Lower lobe of right lung (tissue), 2 donors: ENCODE results near the gene ATP13A3. TPM values are rescaled to one million over a fixed set of nuclear protein-coding genes. Genes with fewer than 3 reads are reported as not detected.

ENCODE experiments used
- ATAC-seq, 2 donors: fragments of 200-7000 bp; cut with Tn5 transposase; one replicate each; pipeline ENCODE4 v1.9.1; 2020 to 2022; ENCODE audit warnings: mild to moderate bottlenecking in 2 of 2, moderate library complexity in 2 of 2
- DNase-seq: peaks from one replicate; pipeline ENCODE4 v3.0.0-alpha.2; 2020
- H3K27ac ChIP-seq: fragments of 200-600 bp; one replicate; pipeline ENCODE4 v1.8.0; 2022
- H3K27me3 ChIP-seq: fragments of 200-600 bp; one replicate; pipeline ENCODE4 v1.8.0; 2022; ENCODE audit warnings: low read depth
- H3K36me3 ChIP-seq: fragments of 200-600 bp; one replicate; pipeline ENCODE4 v1.8.0; 2022; ENCODE audit warnings: mild to moderate bottlenecking
- H3K4me1 ChIP-seq: fragments of 200-600 bp; one replicate; pipeline ENCODE4 v1.8.0; 2022
- H3K4me3 ChIP-seq: fragments of 200-600 bp; one replicate; pipeline ENCODE4 v1.8.0; 2022; ENCODE audit warnings: mild to moderate bottlenecking
- H3K9me3 ChIP-seq: fragments of 200-600 bp; one replicate; pipeline ENCODE4 v1.8.0; 2022
- intact Hi-C: fragments of 100-400 bp; cut with DNase I; formaldehyde crosslinking; loops from one replicate; pipeline ENCODE4 v1.11.0; 2022
- total RNA-seq: library from RNA; stranded (reverse); fragmentation: NEBNext Ultra II Directional; extraction: Animal tissue kit (Norgen Biotek cat#: 25700); gene quantifications from one replicate; pipeline ENCODE4 v1.2.1, GENCODE V29; 2021
- TF ChIP-seq, protein P1 (sequence below): fragments of 200-600 bp; IDR thresholded peaks from one replicate; pipeline ENCODE4 v1.8.0; 2022; ENCODE audit warnings: antibody characterized with exemption, mild to moderate bottlenecking
- donor health status: DM: no; HTN: yes; CAD: no; lungs with severe emphysema.

Gene ATP13A3
- total RNA-seq, 1 donor from 2014 or later, result 84.8 TPM

DNA sequence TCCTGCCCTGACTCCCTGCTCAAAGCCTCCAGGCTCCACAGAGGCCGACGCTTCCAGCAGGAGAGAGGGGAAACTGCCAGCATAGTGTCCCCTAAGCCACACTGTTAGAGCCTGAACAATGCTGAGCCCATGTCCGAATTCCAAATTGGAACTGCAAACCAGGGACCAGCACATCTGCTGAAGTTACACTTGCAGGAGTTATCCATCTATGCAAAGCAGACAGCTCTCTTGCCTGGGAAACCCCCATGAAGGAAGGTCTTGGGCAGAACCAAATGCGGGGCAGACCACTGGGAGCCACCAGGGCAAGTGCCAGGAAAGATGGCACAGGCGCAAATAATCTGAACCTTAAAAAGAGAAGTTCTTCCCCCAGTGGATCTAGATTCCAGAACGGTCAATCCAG is 117.9 kb downstream of the ATP13A3 start:
- no peak for ATAC-seq

DNA sequence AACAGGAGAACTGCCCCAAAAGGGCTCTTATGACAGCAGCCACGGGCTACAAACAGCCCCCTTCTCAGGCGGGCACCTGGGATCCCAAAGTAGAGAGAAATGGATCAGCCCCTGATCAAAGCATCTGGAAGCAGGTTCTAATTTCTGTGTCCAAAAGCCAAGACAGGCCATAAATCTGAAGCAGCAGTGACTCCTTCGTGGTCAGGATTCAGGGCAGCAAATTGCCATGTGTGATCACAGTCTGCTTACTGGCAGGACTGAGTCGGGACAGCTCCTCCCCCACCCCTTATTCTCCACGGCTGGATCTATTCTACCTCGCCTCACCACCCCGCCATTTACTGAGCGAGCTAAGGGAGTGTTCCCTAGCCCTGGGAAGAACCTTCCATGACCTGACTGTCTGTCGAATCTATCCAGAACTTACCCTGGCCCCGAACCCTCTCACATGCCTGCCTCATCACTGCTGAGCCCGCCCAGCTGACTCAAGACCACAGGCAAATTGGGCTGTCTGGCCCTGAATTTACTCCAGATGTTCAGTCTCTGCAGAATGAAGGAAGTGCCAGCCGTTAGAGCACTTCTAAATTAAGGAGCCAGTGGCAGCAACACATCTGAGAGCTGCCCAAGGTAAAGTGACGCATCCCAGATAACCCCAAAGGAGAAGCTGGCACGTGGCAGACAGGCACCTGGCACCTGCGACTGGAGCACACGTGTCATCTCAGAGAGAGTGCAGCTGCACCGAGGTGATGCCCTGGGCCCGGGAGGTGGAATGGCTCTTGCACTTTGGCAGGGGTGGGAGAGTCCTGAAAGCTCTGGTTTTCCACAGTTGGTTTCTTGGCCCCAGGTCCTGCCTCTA is 118.6 kb downstream of the ATP13A3 start:
- DNase-seq (no peak), ATAC-seq (no peak)

More for the DNA sequence above, 117.9 kb downstream of the ATP13A3 start:
- TF ChIP-seq, protein P1, sequence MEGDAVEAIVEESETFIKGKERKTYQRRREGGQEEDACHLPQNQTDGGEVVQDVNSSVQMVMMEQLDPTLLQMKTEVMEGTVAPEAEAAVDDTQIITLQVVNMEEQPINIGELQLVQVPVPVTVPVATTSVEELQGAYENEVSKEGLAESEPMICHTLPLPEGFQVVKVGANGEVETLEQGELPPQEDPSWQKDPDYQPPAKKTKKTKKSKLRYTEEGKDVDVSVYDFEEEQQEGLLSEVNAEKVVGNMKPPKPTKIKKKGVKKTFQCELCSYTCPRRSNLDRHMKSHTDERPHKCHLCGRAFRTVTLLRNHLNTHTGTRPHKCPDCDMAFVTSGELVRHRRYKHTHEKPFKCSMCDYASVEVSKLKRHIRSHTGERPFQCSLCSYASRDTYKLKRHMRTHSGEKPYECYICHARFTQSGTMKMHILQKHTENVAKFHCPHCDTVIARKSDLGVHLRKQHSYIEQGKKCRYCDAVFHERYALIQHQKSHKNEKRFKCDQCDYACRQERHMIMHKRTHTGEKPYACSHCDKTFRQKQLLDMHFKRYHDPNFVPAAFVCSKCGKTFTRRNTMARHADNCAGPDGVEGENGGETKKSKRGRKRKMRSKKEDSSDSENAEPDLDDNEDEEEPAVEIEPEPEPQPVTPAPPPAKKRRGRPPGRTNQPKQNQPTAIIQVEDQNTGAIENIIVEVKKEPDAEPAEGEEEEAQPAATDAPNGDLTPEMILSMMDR, result no peak
- H3K9me3 ChIP-seq, result no peaks in the 10 kb centered on the region
- no peak for DNase-seq
- H3K27ac ChIP-seq, result no peak overlapping the region
- H3K27me3 ChIP-seq, result peaks cover 23% of the 10 kb centered on the region
- no peak overlapping the region for H3K4me3 ChIP-seq
- H3K36me3 ChIP-seq, result no peaks in the 10 kb centered on the region
- intact Hi-C loops, result no loop called here
- no peaks in the 10 kb centered on the region for H3K4me1 ChIP-seq

DNA sequence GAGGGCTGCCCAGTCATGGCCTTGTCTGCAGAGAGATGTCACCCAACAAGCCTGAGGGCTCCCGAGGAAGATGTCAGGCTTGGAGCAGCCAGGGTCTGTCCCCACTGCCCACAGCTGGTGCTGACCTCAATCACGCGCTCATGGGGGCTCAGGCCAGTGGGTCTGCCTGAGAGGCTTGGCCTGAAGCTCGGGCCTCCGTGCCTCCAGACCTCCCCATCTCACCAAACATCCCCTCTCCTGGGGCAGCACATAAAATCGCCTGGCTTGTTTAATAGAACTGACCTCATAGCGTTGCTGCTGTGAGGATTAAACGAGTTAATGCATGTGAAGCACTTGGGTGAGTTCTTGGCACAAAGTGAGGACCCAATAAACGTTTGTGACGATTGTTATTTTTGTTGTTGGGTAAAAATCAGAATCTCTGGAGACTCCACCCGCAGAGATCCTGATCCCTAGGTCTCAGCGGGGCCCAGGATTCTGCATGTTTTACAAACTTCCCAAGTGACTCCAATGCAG is 120.8 kb downstream of the ATP13A3 start:
- no peak overlapping the region for H3K4me3 ChIP-seq
- TF ChIP-seq, protein P1, result no peak
- no peaks in the 10 kb centered on the region for H3K36me3 ChIP-seq
- peaks cover 23% of the 10 kb centered on the region for H3K27me3 ChIP-seq
- H3K27ac ChIP-seq, result no peak overlapping the region
- H3K9me3 ChIP-seq, result no peaks in the 10 kb centered on the region
- intact Hi-C loops, result no loop called here
- ATAC-seq (no peak), DNase-seq (no peak)
- H3K4me1 ChIP-seq, result no peaks in the 10 kb centered on the region

More for the DNA sequence above, 118.6 kb downstream of the ATP13A3 start:
- Histone ChIP-seq H3K4me1 (no peaks in the 10 kb centered on the region), H3K4me3 (no peak overlapping the region), H3K9me3 (no peaks in the 10 kb centered on the region), H3K36me3 (no peaks in the 10 kb centered on the region), H3K27ac (no peak overlapping the region), H3K27me3 (peaks cover 23% of the 10 kb centered on the region)
- intact Hi-C loops, result no loop called here
- TF ChIP-seq, protein P1, result no peak

DNA sequence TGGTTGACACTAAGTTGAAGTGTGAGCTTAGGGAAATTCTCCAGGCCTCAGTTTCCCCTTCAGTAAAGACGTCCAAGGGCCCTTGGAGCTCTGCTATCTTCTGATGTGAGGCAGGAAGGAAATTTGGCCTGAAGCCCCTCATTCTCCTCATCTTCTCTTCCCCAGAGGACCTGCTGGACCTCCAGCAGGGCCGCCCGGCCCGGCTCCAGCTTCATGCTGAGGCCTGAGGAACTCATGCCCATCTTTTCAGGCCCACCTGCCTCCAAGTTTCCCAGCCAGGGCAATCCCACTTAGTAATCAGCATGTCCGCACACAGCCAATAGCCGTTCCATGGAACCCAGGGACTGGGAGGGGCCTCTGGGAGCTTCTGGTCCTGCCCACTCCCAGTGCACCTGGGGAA is 121.3 kb downstream of the ATP13A3 start:
- ATAC-seq, result no peak

DNA sequence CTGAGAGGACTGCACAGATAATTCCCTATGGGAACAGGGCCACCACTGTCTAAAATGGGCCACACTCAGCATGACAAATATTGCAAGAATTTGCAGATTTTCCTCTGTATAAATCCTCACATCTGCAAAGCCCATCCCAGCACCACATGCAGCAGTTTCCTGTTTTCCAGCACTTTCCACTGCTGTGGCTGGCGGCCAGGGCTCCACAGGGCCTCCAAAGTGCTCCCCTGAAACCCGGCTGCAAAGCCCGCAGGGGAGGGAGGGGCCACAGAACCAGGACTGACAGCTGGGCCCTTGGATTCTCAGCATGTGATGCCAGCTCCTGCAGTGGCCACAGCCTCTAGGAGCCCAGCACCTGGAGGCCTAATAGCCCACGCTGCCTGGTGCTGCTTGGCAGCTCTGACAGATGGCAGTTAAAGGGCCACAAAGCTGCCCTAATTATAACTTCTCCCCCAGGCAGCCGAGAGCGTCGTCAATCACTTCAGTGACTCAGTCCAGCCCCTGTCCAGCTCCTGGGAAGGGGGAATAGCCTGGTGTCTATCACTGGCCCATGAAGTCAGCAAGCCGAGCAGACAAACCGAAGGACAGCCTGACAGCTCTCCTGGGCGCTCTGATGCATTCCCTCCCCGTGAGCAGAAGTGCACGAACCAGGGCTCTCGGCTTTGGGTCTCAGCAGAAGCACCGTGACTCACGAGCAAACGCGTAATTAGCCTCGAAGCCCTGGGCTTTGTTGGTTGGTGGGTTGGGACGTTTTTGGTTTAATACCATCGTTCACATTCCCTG is 122.0 kb downstream of the ATP13A3 start:
- DNase-seq (no peak), ATAC-seq (peak in 1 of 2 donors; percentile 39)
- Histone ChIP-seq H3K9me3 (no peaks in the 10 kb centered on the region), H3K27me3 (peaks cover 16% of the 10 kb centered on the region), H3K4me1 (no peaks in the 10 kb centered on the region), H3K27ac (no peak overlapping the region), H3K36me3 (no peaks in the 10 kb centered on the region), H3K4me3 (no peak overlapping the region)
- TF ChIP-seq, protein P1, result no peak
- intact Hi-C loops, result no loop called here

More for the DNA sequence above, 121.3 kb downstream of the ATP13A3 start:
- intact Hi-C loops, result no loop called here
- Histone ChIP-seq H3K4me1 (no peaks in the 10 kb centered on the region), H3K36me3 (no peaks in the 10 kb centered on the region), H3K27me3 (peaks cover 21% of the 10 kb centered on the region), H3K27ac (no peak overlapping the region), H3K9me3 (no peaks in the 10 kb centered on the region), H3K4me3 (no peak overlapping the region)
- DNase-seq, result no peak
- TF ChIP-seq, protein P1, result no peak
